NCI-H2227 treated with DMSO at 0.1 percent for 48 hours (cell line): Measurements from ENCODE around the gene GALNT2.

ENCODE experiments used
- DNase-seq: peaks from one replicate; lab custom pipeline; 2025; lab: John Stamatoyannopoulos, UW

Gene GALNT2

DNA sequence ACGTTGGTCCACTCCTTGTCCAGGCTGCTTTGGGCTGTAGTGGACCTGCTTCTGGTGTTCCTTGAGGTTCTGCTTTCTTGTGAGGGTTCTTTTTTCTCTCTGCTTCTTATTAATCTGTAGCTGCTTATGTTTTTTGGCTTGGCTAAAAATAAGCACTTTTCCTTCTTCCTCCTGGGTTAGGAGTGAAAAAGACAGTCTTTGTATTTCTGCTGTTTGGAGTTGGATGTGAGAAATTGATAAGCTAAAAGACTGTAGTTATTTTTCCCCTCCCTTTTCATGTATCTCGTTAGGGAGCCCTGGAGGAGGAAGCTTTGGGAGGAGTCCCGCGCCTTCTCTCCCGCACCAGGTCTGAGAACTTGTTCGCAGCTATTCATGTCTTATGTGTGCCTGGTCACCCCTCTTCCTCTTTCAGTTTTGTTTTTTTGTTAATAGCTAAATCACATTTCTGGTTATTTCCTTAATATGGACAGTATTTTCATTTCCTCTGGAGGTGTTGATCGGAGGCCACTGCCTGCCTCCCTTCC lies 79.0 kb downstream of the GALNT2 start:
- DNase-seq = no peak

DNA sequence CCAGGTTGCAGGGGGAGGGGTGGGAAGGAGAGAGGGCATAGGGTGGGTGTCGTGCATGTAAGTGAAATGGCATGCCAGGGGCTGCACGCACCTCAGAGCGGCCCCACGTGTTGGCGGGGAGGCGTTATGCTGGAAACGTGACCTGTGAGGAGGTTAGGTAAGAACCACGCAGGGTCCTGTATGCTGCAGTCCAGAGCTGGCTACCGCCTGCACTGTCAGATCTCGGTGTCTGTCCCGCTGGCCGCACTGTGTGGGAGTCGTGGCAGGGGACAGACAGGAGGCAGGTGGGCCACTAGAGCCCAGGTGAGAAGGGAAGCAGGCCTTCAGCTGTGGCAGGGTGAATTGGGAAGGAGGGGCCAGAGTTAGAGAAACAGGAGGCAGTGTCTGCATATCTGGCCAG lies 79.7 kb downstream of the GALNT2 start:
- DNase-seq = no peak

DNA sequence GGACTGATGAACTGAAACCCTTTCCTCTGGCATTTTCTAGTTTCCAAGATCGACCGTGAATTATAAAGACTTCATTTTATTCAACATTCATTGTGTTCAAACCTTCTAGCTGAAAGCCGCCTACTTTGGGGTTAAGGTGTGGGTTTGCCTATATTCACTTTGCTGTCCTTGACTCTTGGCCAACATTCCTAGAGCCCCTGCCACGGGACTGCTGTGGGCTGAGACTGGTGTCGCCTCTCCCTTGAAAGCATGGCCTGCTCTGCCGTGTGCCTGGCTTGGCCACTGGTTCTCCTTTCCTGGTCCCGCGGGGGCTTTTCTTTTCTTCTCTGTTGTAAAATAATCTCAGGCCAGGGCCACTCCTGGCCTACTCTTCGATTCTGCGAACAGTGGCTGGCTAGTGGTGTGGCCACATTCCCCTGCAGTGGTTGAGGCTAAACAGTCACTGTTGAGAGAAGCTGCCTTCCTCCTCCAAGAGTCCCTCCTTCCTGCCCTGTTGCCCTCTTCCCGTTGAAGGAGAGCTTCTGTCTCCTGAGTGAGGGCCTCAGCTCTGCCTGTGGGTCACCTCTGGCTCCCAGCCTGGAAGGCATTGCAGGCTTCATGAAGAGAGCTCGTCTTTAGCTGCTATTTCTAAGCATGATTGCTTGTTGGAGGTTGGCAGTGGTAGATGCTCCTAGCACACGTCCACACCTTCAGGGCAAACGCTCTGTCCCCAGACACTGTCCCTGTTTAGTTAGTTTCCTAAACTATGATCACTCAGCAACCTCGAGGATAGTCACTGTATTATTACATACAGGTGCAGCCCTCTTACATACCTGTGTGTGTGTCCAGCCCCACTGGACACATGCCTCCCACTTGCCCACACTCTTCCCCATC lies 80.5 kb downstream of the GALNT2 start:
- DNase-seq = no peak

DNA sequence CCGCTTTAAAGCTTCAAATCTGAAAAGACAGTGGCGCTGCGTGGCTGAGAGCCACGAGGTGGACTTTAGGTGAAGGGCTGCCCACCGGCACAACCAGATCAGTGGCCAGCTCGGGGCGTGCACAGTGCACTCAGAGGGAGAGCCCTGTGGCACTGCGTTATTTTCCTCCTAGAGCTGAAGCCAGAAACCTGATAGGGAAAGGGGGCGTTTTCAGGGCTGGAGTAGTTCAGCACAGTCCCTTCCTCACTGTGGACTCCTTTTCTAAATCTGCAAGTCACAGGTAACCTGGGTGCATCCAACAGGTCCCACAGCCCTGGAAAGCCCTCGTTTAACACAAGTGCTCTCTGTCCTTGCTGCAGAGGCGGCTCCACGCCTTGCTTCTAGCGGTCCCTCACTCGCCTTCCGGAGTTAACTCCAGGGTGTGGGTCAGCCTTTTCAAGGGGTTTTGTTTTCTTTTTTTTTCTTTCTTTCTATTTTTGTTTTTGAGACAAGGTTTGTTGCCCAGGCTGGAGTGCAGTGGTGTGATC lies 81.2 kb downstream of the GALNT2 start:
- DNase-seq = no peak

DNA sequence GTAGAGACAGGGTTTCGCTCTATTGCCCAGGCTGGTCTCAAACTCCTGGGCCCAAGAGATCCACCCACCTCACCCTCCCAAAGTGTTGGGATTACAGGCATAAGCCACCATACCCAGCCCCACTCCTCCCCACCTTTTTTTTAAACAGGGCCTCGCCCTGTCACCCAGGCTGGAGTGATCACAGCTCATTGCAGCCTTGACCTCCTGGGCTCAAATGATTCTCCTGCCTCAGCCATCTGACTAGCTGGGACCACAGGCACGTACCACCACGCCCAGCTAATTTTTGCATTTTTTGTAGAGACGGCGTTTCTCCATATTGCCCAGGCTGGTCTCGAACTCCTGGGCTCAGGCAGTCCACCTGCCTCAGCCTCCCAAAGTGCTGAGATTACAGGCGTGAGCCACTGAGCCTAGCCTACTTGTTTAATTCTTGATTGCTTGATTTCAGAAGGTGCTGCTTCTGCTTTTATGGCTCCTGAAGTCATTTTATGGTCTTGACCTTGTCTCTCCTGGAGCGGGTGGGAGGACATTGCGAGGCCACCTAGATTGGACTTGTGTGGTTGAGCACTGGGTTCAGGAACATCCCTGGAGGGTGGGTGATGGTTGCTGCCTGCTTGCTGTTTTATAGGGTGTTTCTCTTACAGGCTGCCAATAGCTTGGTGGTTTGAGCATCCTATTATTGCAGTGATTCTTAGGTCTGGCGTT lies 81.9 kb downstream of the GALNT2 start:
- no peak for DNase-seq

DNA sequence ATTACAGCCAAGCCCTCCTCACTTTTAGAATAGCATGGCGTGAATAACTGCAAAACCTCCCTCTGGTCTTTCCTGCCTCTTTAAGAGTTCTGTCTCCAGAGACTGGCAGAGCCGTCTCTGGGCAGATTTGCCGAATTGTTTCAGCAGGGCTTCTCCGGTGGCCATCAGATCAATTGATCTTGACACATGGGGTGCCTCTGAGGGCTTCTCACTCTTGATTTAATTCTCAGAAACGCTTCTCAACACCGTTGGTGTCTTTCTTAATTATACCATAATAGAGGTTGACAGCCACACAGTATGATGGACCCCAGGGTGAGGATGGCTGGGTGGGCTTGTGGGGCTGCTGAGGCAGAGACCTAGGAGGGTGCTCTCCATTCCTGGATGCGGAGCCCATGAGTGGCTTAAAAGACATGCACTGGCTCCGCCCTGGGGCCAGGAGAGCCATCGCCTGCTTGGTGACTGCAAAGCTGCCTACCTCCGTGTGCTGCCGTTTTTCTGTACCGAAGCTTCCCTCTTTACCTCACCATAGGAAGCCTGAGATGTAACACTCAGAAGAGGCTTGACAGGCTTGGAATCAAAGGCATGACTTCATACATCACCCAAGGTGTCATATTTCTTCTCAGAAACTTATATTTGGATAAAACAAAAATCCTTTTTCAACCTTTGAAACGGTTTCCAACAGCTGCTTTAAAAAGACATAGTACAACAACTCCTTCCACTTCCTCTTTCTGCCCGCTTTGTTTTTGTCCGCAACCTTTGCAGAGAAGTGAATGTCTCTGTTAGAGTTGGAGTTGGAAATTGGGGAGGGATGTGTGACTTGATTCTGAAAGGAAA lies 82.9 kb downstream of the GALNT2 start:
- DNase-seq = no peak

DNA sequence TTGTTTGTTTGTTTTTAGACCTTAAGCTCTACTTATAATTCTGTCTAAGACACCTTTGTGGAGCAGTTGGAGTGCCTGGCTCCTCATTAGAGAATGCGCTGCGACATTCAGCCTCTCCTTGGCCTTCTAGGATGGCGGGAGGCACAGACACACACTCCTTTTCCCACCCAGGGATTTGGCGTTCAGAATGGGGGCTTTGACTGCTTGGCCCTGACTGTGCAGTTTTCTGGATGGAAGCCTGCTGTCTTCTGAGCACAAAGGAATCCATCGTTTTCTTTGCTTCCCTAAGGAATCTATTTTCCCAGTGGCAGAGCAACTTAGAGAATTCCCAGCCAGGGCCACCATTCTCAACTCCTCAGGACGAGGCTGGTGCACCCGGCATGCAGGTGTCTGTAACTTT lies 83.6 kb downstream of the GALNT2 start:
- no peak for DNase-seq

DNA sequence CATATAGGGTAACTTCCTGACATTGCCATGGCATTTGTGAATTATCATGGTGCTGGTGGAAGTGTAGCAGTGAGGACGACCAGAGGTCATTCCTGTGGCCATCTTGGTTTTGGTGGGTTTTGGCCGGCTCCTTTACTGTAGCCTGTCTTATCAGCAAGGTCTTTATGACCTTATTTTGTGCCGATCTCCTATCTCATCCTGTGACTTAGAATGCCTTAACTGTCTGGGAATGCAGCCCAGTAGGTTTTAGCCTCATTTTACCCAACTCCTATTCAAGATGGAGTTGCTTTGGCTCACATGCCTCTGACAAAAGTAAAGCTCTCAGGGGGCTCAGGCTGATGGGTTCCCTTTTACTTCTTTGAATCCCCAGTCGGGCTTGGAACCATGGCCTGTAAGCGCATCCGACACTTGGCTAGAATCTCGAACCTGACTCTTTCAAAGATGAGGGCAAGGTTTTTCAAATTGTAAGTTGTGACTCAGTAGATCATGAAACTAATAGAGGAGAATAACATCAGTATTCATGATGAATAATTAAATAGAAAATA lies 85.0 kb downstream of the GALNT2 start:
- DNase-seq = no peak

DNA sequence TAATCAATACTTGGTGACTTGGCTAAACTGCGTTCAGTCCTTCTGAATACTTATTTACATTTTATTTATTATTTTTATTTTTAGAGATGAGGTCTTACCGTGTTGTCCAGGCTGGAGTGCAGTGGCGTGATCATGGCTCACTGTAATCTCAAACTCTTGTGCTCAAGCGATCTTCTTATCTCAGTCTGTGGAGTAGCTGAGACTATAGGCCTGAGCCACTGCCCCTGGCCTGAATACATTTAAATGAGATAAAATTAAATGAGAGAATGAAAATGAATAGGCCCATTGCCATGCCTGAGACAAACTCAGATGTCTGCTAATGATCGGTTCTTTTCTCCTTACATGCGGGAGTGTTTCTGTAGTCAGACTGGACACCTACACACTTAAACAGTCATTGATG lies 86.0 kb downstream of the GALNT2 start:
- DNase-seq = no peak

DNA sequence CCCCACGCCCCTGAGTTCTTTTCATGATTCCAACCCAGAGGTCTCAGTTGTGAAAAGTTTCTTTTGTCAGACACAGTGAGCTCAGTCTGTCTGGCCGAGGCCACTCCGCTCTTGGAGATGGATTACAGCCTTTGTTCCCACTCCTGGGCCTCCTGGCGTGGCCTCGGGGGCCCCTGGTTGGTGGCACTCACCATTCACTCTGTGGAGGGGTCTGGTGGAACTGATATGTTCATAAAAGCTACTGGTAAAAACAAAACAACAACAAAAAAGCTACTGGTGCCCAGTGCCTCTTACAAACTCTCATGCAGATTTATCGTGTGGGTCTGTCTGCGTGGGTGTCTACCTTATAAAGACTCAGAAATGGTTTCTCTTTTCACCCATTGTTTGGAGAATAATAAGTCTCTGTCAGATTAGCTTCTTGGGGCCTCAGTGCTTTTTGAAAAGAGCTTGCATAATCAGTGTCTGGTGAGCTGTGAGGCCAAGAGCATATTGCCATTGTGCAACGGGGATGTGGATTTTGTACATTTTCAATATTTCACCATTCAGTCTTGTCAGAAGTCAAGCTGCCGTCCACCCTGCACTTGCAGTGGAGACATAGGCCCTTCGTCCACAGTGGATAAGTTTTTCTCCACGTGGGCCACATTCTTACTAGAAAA lies 86.7 kb downstream of the GALNT2 start:
- no peak for DNase-seq

DNA sequence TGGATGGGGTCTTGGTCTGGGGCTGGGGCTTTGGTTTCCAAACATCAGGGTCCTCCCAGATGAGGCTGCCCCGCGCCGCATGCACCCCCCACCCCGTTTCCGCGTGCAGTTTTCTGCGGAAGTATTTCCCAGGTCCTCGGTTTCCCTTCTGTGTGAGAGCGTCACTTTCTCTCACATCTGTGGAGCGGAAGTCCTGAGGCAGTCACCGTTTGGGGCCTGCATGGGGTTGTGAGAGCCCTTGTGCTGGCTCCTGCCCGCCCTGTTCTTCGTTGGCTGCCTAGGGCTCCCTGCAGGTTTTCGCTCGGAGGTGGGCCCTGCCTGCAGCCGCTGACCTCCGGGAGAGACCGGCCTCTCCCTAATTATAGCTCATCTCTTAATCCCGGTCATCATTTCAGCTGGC lies 88.0 kb downstream of the GALNT2 start:
- DNase-seq = peak; percentile 21

DNA sequence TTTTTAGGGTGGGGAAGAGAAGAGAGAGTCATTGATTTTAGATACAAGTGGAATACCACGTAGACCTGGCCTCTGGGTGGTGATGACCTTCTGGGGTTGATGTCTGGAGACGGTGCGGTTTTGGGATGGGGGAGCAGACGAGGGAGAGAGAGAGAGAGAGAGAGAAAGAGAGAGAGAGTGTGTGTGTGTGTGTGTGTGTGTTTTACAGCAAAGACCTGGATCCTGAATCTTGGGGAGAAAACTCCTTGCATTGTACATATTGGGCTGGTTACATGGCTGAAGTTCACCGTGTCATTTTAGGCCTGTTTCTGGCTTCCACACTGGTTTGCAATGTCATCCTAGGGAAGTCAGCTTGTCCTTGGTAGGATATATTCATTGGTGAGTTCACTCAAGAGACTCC lies 89.0 kb downstream of the GALNT2 start:
- DNase-seq = no peak

DNA sequence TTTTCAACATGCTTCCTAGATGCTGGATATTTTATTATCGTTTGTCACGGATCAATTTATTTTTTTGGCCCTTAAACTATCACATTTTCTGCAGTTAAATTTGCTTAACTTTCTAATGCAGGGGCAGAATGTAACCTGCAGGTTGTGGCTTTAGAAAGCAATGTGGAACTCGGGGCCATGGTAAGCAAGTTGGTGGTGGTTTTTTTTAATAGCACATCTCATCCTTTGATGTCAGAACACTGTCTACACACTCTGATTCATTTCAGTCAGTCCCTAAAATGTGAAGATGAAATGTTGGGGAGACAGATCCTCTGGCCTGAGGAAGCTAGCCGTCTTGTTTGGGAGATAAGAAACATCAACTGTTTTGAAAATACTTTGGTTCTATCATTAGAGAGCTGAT lies 89.5 kb downstream of the GALNT2 start:
- no peak for DNase-seq

DNA sequence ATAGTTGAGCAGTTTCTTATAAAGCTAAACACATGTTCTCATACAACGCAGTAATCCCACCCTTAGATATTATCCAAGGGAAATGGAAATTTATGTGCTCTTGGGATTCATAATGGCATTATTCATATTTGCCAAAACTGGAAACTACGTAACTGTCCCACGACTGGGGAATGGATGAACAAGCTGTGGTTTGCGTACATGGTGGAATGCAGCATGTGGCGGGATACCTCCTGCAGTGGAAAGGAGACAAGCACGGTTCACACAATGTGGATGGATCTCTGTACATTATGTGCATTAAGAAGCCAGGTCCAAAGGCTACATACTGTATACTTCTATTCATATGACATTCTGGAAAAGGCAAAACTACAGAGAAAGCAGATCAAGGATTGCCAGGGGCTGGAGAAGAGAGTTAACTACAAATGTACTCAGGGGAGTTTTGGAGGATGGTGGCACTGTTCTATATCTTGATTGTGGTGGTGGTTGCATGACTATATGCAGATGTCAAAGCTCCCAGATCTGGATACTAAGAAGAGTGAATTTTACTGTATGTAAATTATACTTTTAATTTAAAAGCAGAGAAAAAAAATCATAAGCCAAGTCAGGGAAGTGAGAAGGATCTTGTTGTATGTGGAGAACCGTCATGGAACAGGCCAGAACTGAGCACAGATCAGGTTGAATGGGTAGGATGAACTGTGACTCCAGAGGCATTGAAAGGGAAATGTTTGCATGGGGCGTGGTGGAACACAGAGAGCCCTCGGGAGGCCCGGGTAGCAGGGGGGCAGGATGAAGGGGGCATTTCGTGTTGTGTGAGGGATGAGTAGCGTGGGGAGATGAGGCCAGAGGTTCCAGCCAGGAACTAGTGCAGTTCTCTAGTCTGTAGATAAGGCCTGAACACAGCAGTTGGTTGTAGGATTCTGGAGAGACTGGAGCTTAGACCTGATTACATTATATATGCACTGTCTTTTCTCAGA lies 90.7 kb downstream of the GALNT2 start:
- DNase-seq = no peak

DNA sequence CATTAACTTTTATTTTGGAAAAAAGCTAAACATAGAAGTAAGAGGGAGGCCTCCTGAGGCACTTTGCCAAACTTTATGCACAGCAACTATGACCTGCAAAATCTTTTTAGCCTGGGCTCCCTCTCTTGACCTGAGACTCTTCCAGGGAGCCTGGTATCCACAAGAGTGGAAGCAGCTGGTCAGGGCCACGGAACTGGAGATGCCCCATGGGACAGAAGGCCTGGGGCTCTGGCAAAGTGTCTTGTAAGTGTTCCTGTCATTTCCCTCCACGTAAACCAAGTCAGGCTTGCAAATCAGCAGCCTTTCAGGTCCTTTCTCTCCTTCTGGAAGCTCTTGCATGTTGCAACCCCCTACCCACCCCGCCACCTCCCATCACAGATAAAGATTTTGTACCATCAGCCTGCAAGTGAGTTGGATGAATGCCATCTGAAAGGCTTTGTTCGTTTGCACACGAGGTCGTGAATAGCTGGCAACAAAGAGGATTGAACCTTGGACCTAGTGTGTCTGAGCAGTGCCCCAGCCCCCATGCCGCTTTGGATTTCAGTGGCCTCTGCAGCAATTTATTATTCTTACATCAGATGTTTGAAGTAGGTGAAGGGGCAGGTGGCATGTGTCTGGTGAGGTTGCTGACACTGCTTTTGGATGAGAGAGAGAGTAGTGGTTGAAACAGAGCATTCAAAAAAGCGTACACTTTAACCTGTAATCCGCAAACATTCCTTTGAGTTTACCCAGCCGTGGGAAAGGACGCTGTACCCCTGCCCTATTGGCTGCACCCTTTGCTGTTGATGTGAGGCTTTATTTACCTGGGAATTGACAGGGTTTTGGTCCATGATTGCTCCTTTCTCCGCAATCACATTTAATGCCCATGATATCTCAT lies 91.6 kb downstream of the GALNT2 start:
- no peak for DNase-seq

DNA sequence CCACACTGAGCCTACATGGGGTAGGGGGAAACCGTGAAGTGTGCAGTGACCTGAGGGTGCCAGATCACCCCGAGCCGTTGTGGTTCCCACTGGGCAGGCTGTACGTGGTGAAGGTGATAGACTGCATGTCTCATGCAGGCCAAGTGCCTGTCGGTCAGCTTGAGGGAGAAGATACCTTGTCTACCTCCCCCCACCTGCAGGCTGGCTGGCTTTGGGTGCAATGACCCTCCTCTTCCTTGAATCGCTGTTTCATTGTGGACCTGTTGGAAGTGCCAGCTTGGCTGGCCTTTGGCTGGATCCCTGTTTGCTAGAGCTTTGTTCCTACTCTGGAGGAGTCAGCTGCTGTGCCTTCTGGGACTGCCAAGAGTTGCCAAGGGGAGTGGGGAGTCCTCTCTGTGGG lies 92.5 kb downstream of the GALNT2 start:
- DNase-seq = no peak

DNA sequence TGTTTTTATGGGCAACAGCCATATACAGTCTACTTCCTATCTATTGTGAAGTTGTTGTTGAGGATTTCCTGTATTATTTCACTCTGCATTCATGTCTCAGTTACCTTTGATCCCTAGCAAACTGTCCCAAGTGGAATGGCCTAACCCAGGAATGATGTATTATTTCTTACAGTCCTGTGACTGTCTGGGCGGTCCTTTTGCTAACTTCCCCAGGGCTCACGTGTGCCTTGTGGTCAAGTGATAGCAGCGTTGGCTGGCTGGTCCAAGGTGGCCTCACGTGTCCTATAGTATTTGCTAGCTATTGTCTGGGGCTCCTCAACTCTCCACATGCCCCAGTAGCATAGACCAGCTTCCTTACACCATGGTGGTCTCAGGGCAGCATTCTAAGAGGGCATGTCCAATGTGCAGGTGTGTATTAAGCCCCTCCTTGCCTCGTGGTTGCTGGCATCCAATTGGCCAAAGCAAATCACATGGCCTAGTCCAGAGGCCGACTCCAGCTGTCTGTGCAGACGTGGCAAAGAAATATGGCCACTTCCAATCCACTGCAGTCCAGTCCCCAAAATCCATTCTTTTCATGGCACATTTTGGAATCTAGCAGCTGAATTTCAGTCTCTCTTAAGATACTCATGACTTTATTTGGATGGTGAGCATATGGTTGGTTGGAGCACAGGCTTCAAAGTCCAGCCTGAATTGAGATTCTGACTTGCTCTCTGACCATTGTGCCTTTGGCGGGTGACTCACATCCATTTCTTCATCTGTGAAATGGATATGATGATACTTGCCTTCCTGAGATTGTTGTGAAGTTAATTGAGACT lies 94.1 kb downstream of the GALNT2 start:
- no peak for DNase-seq

DNA sequence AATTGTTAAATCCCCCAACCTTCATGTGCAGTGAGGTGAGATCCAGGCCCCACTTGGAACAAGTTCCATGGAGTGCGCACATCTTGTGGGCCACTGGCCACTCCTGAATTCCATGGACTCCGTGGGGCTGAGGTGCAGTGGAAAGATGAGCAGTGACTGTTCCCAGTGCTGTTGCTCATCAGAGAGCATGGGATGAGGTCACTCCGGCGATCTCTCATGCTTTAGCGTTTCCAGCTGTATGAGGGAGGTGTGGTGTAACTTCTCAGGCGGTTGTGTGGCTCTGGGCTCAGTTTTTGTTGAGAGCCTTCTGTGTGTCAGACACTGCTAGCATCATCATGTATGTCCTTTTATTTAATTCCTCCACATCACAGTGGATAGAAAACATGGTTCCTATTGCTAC lies 96.2 kb downstream of the GALNT2 start:
- no peak for DNase-seq
